HCT116 (cell line): Measurements from ENCODE around the gene IFI30. TPM values are rescaled to one million over a fixed set of nuclear protein-coding genes. Genes with fewer than 3 reads are reported as not detected.

ENCODE experiments used
- ATAC-seq: fragments of 200-7000 bp; cut with Tn5 transposase; 2 replicates; pipeline ENCODE4 v1.9.1; 2020; ENCODE audit warnings: mild to moderate bottlenecking, moderate library complexity
- BruUV-seq: library from RNA; stranded (reverse); fragments of 400-500 nt; replicated peaks from 2 replicates; lab custom pipeline; 2021; lab: Mats Ljungman, UMichigan
- CTCF ChIA-PET: fragments of 300-600 bp; sonication (Branson Sonifier 250); formaldehyde crosslinking; loops from one replicate; lab custom pipeline; 2021; ENCODE audit warnings: antibody characterized with exemption; lab: Charles Lee
- POLR2A ChIA-PET: fragments of 300-600, 350-600 bp; sonication (Branson Sonifier 250); formaldehyde crosslinking; loops from one replicate; lab custom pipeline; 2021; ENCODE audit warnings: antibody characterized with exemption; lab: Charles Lee
- RAD21 ChIA-PET, 2 experiments: fragments of 300-600 bp; sonication (Branson Sonifier 250); formaldehyde crosslinking; loops; one replicate each; lab custom pipeline; 2023; ENCODE audit warnings: low total read pairs in 2 of 2; ENCODE audit not compliant: uncharacterized antibody in 2 of 2, unreplicated experiment in 2 of 2, low non-redundant PET in 1 of 2; lab: Charles Lee
- DNase-seq: peaks from one replicate; pipeline ENCODE4 v3.0.0-alpha.2; 2010; ENCODE audit warnings: low read depth, low spot score
- H2AFZ ChIP-seq: fragments of 200-600 bp; shearing (Covaris generic), sonication (generic); 2 replicates; pipeline ENCODE4 v1.6.1; 2017; ENCODE audit warnings: low read depth, mixed run types, mixed read lengths, antibody characterized with exemption, low read length; ENCODE audit not compliant: poor library complexity, severe bottlenecking
- H3K27ac ChIP-seq: 2 replicates; pipeline ENCODE4 v1.5.1; 2012; ENCODE audit warnings: low read depth, low read length
- H3K27me3 ChIP-seq: fragments of 200-600 bp; sonication (generic); 2 replicates; pipeline ENCODE4 v1.6.1; 2016; ENCODE audit warnings: mixed run types, low read length, mixed read lengths; ENCODE audit not compliant: insufficient read depth
- H3K36me3 ChIP-seq, 2 experiments: fragments of 200-500 bp in 1 of 2; fragments of 200-600 bp in 1 of 2; sonication (Bioruptor generic) in 1 of 2; sonication (generic) in 1 of 2; 2 replicates each; pipeline versions ENCODE4 v1.5.1 to v1.6.1; 2014 to 2016; ENCODE audit warnings: low read length in 2 of 2, inconsistent platforms in 1 of 2, mixed read lengths in 1 of 2, mixed run types in 1 of 2; ENCODE audit not compliant: insufficient read depth in 2 of 2, control insufficient read depth in 1 of 2
- H3K4me1 ChIP-seq, 2 experiments: fragments of 200-600 bp in 1 of 2; sonication (generic) in 1 of 2; 2 replicates each; pipeline versions ENCODE4 v1.5.1 to v1.6.1; 2012 to 2017; ENCODE audit warnings: low read length in 2 of 2, inconsistent platforms in 1 of 2, mild to moderate bottlenecking in 1 of 2, mixed read lengths in 1 of 2, mixed run types in 1 of 2, moderate library complexity in 1 of 2; ENCODE audit not compliant: insufficient read depth in 2 of 2, control insufficient read depth in 1 of 2
- H3K4me2 ChIP-seq: fragments of 200-600 bp; sonication (generic); 2 replicates; pipeline ENCODE4 v1.6.1; 2017; ENCODE audit warnings: mixed run types, low read length, mixed read lengths
- H3K4me3 ChIP-seq, 2 experiments: fragments of 200-600 bp in 1 of 2; sonication (generic) in 1 of 2; replicated peaks in 1 of 2; 2 replicates each; pipeline ENCODE4 v1.5.1; 2011 to 2016; ENCODE audit warnings: low read length in 2 of 2, control low read depth in 1 of 2, low read depth in 1 of 2, mild to moderate bottlenecking in 1 of 2, mixed read lengths in 1 of 2, mixed run types in 1 of 2
- H3K79me2 ChIP-seq: fragments of 200-600 bp; sonication (generic); 2 replicates; pipeline ENCODE4 v1.6.1; 2017; ENCODE audit warnings: mild to moderate bottlenecking, mixed run types, low read length, moderate library complexity, mixed read lengths; ENCODE audit not compliant: insufficient read depth
- H3K9ac ChIP-seq: fragments of 200-600 bp; sonication (generic); 2 replicates; pipeline ENCODE4 v1.6.1; 2016; ENCODE audit warnings: low read length, mixed read lengths
- H3K9me2 ChIP-seq: fragments of 200-600 bp; sonication (generic), shearing (Covaris generic); 2 replicates; pipeline ENCODE4 v1.6.1; 2017; ENCODE audit warnings: mixed run types, mild to moderate bottlenecking, moderate library complexity; ENCODE audit not compliant: insufficient read depth
- H3K9me3 ChIP-seq, 2 experiments: fragments of 200-500 bp in 1 of 2; fragments of 200-600 bp in 1 of 2; sonication (Bioruptor generic) in 1 of 2; sonication (generic) in 1 of 2; 2 replicates each; pipeline ENCODE4 v1.6.1; 2014 to 2017; ENCODE audit warnings: low read length in 2 of 2, mixed read lengths in 2 of 2, inconsistent platforms in 1 of 2, low read depth in 1 of 2, mild to moderate bottlenecking in 1 of 2, mixed run types in 1 of 2, moderate library complexity in 1 of 2; ENCODE audit not compliant: control insufficient read depth in 1 of 2, insufficient read depth in 1 of 2
- H4K20me1 ChIP-seq: fragments of 200-600 bp; sonication (generic), shearing (Covaris generic); 2 replicates; pipeline ENCODE4 v1.6.1; 2017; ENCODE audit warnings: mixed run types, mild to moderate bottlenecking, moderate library complexity; ENCODE audit not compliant: insufficient read depth
- CEBPB ChIP-seq: IDR thresholded peaks from 2 replicates; pipeline ENCODE4 v1.6.1; 2012; ENCODE audit warnings: low read depth
- EGR1 ChIP-seq: IDR thresholded peaks from 2 replicates; pipeline ENCODE4 v1.6.1; 2012; ENCODE audit warnings: low read depth
- EZH2 ChIP-seq: fragments of 200-600 bp; sonication (generic); IDR thresholded peaks from 2 replicates; pipeline ENCODE4 v1.6.1; 2017; ENCODE audit warnings: antibody characterized with exemption, mixed run types
- EZH2phosphoT487 ChIP-seq: fragments of 200-600 bp; IDR thresholded peaks from 2 replicates; pipeline ENCODE4 v1.6.1; 2018; ENCODE audit warnings: antibody characterized with exemption, borderline replicate concordance
- FOSL1 ChIP-seq: IDR thresholded peaks from 2 replicates; pipeline ENCODE4 v1.6.1; 2012; ENCODE audit warnings: low read depth
- JUND ChIP-seq: IDR thresholded peaks from 2 replicates; pipeline ENCODE4 v1.6.1; 2012
- POLR2A ChIP-seq: IDR thresholded peaks from 2 replicates; pipeline ENCODE4 v1.7.0; 2011; ENCODE audit warnings: borderline replicate concordance; ENCODE audit not compliant: insufficient read depth, insufficient read length; ENCODE audit errors: extremely low read depth
- POLR2AphosphoS5 ChIP-seq: IDR thresholded peaks from 2 replicates; pipeline ENCODE4 v1.6.1; 2011; ENCODE audit warnings: mild to moderate bottlenecking, low read depth, low read length, moderate library complexity
- RAD21 ChIP-seq: IDR thresholded peaks from 2 replicates; pipeline ENCODE4 v1.6.1; 2012; ENCODE audit warnings: low read depth, mild to moderate bottlenecking
- REST ChIP-seq: IDR thresholded peaks from 2 replicates; pipeline ENCODE4 v1.6.1; 2012; ENCODE audit warnings: low read depth
- SIN3A ChIP-seq: IDR thresholded peaks from 2 replicates; pipeline ENCODE4 v1.6.1; 2012; ENCODE audit warnings: low read depth
- SP1 ChIP-seq: IDR thresholded peaks from 2 replicates; pipeline ENCODE4 v1.6.1; 2012; ENCODE audit warnings: low read depth
- SRF ChIP-seq: IDR thresholded peaks from 2 replicates; pipeline ENCODE4 v1.6.1; 2012; ENCODE audit warnings: low read depth
- TCF7L2 ChIP-seq: IDR thresholded peaks from 2 replicates; pipeline ENCODE4 v1.7.0; 2011; ENCODE audit warnings: borderline replicate concordance, inconsistent platforms; ENCODE audit not compliant: insufficient read depth, insufficient read length; ENCODE audit errors: extremely low read depth
- ZNF274 ChIP-seq: fragments of 200-500 bp; sonication (Bioruptor generic); IDR thresholded peaks from 2 replicates; pipeline ENCODE4 v1.6.1; 2014; ENCODE audit warnings: mild to moderate bottlenecking, low read depth, low read length, inconsistent platforms
- intact Hi-C: fragments of 100-400 bp; cut with micrococcal nuclease; formaldehyde crosslinking; loops from 2 replicates; pipeline ENCODE4 v1.10.0; 2022
- total RNA-seq: library from RNA; stranded (reverse); gene quantifications from one replicate; pipeline ENCODE4 v1.2.1, GENCODE V29; 2021; ENCODE audit not compliant: unreplicated experiment
- TF ChIP-seq, protein P1 (sequence below): IDR thresholded peaks from 2 replicates; pipeline ENCODE4 v1.6.1; 2012
- TF ChIP-seq, protein P2 (sequence below): IDR thresholded peaks from 2 replicates; pipeline ENCODE4 v1.6.1; 2011; ENCODE audit warnings: mild to moderate bottlenecking, low read length, moderate library complexity; ENCODE audit not compliant: insufficient replicate concordance; ENCODE audit errors: extremely low read depth
- TF ChIP-seq, protein P3 (sequence below), 3 experiments: fragments of 200-600 bp in 1 of 3; sonication (generic) in 1 of 3; IDR thresholded peaks in 2 of 3; conservative IDR thresholded peaks in 1 of 3; 2 replicates each; pipeline ENCODE4 v1.5.1; 2012 to 2017; ENCODE audit warnings: low read depth in 2 of 3, low read length in 2 of 3, antibody characterized with exemption in 1 of 3, borderline replicate concordance in 1 of 3, control low read depth in 1 of 3, mild to moderate bottlenecking in 1 of 3, mixed read lengths in 1 of 3, mixed run types in 1 of 3, moderate library complexity in 1 of 3; ENCODE audit not compliant: insufficient read depth in 1 of 3

The IFI30 gene
- total RNA-seq, 1 experiment from 2014 or later: 64.6 TPM

GRCh38 chr19:18149596-18149975 lies 24.0 kb upstream of the IFI30 start:
- Histone ChIP-seq H3K4me1 (peaks cover 9 to 19% of the 10 kb centered on the region in 2 experiments; a peak in 3 of 4 replicates), H3K36me3 (peaks cover 5 to 7% of the 10 kb centered on the region in 2 experiments; a peak in 3 of 4 replicates), H3K27me3 (no peaks in the 10 kb centered on the region), H3K9ac (no peak overlapping the region), H4K20me1 (no peaks in the 10 kb centered on the region), H3K4me2 (no peak overlapping the region), H2AFZ (no peak overlapping the region), H3K79me2 (peaks cover 14% of the 10 kb centered on the region), H3K9me2 (no peaks in the 10 kb centered on the region), H3K27ac (no peak overlapping the region), H3K4me3 (no peak overlapping the region), H3K9me3 (no peaks in the 10 kb centered on the region)
- no TSS peak for BruUV-seq
- ATAC-seq: no peak
- ChIA-PET CTCF (no interaction called here), POLR2A (no interaction called here), RAD21 (no interaction called here)
- TF ChIP-seq SP1: no peak
- TF ChIP-seq, protein P1, sequence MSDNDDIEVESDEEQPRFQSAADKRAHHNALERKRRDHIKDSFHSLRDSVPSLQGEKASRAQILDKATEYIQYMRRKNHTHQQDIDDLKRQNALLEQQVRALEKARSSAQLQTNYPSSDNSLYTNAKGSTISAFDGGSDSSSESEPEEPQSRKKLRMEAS: no peak
- TF ChIP-seq EGR1: no peak
- no peak for TF ChIP-seq FOSL1
- TF ChIP-seq, protein P2, sequence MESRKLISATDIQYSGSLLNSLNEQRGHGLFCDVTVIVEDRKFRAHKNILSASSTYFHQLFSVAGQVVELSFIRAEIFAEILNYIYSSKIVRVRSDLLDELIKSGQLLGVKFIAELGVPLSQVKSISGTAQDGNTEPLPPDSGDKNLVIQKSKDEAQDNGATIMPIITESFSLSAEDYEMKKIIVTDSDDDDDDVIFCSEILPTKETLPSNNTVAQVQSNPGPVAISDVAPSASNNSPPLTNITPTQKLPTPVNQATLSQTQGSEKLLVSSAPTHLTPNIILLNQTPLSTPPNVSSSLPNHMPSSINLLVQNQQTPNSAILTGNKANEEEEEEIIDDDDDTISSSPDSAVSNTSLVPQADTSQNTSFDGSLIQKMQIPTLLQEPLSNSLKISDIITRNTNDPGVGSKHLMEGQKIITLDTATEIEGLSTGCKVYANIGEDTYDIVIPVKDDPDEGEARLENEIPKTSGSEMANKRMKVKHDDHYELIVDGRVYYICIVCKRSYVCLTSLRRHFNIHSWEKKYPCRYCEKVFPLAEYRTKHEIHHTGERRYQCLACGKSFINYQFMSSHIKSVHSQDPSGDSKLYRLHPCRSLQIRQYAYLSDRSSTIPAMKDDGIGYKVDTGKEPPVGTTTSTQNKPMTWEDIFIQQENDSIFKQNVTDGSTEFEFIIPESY: no peak
- no peak for TF ChIP-seq SRF
- TF ChIP-seq POLR2AphosphoS5: no peak
- no peak for TF ChIP-seq EZH2
- TF ChIP-seq TCF7L2: no peak
- no peak for TF ChIP-seq JUND
- TF ChIP-seq SIN3A: no peak
- no peak for TF ChIP-seq CEBPB
- no peak for TF ChIP-seq ZNF274
- TF ChIP-seq EZH2phosphoT487: no peak
- TF ChIP-seq, protein P3, sequence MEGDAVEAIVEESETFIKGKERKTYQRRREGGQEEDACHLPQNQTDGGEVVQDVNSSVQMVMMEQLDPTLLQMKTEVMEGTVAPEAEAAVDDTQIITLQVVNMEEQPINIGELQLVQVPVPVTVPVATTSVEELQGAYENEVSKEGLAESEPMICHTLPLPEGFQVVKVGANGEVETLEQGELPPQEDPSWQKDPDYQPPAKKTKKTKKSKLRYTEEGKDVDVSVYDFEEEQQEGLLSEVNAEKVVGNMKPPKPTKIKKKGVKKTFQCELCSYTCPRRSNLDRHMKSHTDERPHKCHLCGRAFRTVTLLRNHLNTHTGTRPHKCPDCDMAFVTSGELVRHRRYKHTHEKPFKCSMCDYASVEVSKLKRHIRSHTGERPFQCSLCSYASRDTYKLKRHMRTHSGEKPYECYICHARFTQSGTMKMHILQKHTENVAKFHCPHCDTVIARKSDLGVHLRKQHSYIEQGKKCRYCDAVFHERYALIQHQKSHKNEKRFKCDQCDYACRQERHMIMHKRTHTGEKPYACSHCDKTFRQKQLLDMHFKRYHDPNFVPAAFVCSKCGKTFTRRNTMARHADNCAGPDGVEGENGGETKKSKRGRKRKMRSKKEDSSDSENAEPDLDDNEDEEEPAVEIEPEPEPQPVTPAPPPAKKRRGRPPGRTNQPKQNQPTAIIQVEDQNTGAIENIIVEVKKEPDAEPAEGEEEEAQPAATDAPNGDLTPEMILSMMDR (IDR thresholded peaks at IDR 0.05 in 2 of 3, conservative IDR thresholded peaks at IDR 0.05 in 1 of 3; ENCODE audit: borderline replicate concordance in 1 of 3, insufficient read depth in 1 of 3, low read depth in 2 of 3, low read length in 2 of 3): no peak
- TF ChIP-seq REST: no peak
- no peak for TF ChIP-seq POLR2A
- no peak for TF ChIP-seq RAD21
- intact Hi-C loops: no loop called here
- no peak for DNase-seq
